GM19372 (cell line): ENCODE results near the gene USP32.
"Not testable (repeated sequence)": the region's sequence is repeated elsewhere in the genome, so short reads cannot be mapped to it uniquely, and the experiment has no call there.

Experiments used
- ATAC-seq: cut with Tn5 transposase; IDR thresholded peaks from one replicate; pipeline ENCODE4 v1.9.1; 2021; ENCODE audit warnings: mild to moderate bottlenecking, low read depth, moderate library complexity; ENCODE audit not compliant: unreplicated experiment

USP32 gene

DNA sequence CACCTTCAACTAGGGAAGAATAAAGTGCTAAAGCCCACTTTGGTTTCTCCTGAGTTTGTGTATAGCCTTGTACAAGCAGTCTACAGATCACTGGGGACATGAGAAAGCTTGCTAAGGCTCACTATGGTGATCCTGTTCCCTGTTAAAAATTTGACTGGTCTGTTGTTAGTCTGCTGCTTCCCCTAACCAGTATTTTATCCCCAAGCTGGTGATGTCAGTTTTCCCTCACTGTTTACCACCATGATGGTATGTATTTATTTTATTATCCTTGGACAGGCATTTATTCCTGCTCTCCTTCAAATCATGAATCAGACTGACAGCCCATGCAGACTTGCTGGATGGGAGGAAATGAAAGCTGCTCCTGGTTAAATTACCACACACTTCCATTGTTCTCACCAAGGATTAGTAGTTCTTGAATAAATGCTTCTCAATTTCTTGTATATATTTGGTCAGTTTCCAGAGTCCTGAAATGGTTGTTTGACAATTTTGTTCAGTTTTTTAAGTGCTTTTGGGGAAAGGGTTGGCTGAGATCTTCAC is 142.6 kb downstream of the USP32 start:
- ATAC-seq = no peak

DNA sequence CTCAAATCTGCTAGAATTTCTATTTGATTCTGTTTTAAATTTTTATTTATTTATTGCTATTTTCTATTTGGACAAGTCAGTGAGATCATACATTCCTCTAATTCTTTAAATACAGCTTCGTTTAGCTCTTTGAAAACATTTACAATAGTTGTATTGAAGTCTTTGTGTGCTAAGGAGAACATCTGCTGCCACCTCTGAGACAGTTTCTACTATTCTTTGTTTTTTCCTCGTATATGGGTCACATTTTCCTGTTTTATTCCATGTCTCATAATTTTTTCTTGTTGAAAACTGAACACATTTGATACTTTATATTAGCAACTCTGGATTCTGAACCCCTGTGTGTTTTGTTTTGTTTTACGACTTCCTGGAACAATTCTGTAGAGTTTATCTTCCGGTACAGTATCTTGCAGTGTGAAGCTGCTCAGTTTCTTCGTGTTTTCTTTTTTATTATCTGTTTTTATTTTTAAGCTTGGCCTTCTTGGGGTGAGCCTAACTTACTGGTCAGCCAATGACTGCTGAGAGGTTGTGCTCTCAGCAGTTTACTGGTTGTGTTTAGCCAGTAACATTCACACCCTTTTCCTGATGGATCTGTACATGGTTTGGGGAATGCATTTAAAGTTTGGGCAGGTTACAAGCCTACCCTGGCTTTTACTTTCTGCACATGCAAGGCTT is 143.2 kb downstream of the USP32 start:
- ATAC-seq = no peak

DNA sequence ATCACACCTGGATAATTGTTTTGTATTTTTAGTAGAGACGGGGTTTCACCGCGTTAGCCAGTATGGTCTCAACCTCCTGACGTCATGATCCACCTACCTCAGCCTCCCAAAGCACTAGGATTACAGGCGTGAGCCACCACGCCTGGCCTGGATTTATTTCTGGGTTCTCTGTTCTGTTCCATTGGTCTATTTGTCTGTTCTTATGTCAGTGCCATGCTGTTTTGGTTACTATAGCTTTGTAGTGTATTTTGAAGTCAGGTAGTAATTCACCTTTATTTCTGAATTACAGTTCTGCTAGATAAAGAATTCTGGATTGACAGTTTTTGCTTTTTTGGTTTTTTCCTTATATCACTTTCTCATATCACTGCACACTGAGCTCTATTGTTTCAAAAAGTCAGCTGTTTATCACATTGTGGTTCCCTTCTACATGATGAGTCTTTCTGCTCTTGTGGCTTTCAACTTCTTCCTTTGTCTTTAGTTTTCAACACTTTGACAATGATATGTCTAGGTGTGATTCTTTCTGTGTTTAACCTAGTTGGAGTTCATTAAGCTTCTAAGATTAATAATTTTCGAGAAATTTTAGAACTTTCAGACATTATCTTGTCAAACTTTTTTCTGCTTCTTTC is 144.0 kb downstream of the USP32 start:
- no peak for ATAC-seq

DNA sequence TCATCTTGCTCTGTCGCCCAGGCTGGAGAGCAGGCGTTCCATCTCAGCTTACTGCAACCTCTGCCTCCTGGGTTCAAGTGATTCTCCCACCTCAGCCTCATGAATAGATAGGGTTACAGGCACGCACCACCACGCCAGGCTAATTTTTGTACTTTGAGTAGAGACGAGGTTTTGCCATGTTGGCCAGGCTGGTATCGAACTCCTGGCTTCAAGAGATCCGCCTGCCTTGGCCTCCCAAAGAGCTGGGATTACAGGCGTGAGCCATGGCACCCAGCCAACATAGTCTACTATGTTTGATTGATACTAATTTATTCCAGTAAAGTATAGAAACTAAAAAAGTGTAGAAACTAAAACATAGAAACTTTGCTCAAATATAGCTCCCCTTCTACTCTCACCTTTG is 147.3 kb downstream of the USP32 start:
- ATAC-seq = no peak

DNA sequence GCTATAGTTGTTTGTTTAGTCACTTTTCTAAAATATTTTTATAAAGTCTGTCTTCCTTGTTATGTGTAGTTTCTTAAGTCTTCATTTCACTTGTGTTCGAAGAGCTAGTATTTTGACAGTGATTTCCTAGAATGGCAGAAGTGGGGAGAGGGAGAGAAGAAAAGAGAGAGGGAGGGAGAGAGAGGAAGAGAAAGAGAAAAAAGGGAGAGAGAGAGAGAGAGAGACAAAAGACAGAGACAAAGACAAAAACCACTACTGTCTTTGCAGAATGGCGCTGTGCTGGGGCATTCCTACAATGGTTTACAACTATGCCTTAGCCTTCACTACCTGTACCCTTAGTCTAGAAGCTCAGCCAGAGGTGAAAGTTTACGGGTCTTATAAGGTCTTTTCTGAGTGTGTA is 151.6 kb downstream of the USP32 start:
- no peak for ATAC-seq

DNA sequence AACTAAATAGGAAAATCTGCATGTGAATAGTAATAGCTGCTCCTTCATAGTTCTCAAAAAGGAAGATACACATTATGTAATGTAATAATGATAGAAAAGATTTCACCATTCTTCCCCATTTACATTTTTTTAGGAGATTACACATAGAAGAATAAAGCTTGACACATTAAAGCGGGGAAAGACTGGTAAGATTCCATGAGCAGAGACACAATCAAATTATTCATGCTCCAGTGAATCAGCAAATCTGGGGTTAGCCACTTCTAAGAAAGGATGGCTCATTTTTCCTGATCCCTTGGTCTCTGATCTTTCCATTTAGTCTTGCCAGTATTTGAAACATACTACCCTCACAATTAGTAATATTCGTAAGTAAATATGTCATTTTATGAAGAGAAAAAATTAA is 160.2 kb downstream of the USP32 start:
- ATAC-seq = no peak

DNA sequence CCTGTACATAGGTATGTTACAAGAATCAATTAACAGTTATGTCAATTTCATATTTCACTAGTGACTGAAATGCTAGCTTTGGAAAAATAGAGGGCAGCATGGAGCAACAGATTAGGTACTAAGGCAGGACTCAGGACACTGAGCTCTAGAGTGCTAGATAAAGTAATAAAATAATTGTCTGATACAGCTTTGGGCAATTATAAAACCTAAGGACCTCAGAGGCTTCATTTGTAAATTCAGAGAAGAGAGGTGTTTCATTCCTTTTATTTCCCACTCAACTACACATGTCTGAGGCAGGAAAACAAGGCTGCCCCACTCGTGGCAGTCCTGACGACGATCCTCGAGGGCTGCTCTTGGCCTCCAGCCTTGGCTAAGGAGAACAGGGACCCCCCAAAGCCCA is 160.7 kb downstream of the USP32 start:
- ATAC-seq = no peak

- no peak for ATAC-seq
Measured at GRCh38 chr17:60230358-60230757, 161.6 kb downstream of the USP32 start.

DNA sequence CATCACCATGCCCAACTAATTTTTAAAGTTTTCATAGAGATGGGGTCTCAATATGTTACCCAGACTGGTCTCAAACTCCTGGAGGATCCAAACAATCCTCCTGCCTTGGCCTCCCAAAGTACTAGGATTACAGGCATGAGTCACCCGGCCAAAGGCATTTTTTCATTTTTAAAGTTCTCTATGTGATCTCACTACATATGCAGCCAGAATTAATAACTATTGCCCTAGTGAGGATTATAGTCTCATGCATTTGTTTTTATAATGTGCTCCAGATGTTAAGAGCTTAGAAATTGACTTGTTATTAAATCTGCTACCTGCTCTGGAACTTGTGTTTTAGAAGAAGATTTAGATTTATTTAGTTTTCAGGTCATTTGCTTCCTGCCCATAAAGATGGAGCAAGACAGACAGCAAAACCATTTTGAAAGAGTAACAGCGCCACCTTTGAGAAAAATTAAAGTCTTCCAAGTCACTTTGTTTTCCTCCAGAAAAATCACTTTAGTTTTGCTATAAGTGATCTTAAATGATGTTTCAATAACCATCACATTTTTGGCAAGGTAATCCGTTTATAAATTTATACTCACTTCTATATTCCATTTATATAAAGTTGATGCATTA is 162.6 kb downstream of the USP32 start:
- no peak for ATAC-seq

GRCh38 chr17:60227276-60227675 is 164.7 kb downstream of the USP32 start:
- not testable (repeated sequence) for ATAC-seq

DNA sequence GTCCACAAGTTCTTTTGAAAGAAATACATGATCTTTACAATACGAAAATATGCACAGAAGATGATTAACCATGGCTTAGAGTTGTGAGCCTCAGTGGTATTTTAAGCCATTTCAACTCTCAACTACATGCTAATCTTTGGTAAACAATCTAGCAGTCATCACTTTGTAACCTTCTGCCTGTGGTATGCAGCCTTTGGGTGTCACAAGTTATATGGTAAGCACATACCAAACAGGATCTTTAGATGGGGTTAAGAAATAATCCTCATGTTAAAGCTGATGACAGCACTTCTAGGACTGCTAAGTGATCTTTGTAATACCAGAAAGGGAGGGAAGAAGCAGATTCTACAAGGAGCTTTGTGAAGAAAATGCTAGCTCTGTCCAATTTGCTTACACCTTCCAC is 167.9 kb downstream of the USP32 start:
- ATAC-seq = no peak

DNA sequence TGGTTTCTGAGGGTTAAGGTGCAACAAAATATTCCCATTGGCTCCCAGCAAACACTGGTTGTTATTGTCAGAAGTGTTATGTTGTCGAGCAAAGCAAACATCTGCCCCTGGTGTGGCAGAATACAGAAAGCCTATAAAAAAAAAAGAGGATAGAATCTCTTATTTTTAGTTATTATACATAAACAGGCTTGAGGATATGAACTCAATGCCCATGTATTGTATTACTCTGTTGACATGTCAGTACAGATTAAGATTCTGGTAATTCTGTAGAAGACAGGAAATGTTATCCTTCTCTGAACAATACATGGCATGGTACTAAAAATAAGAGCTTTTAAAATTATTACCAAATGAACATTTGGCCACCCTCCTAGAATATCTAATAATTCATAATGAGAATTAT is 168.5 kb downstream of the USP32 start:
- ATAC-seq = no peak

DNA sequence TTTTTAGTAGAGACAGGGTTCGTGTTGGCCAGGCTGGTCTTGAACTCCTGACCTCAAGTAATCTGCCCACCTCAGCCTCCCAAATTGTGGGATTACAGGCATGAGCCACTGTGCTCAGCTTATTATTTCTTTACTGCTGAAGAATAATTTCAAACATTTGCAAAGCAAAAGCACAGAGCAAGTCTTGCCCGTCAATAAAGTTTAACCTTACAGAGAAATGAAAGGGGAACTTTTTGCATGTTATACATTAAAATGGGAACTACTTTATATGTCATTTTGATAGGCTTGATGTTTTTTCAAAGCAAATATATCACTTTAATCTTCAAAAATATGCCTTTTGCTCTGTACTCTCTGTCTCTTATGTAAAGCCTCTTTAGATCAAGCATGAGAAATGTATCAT is 173.2 kb downstream of the USP32 start:
- not testable (repeated sequence) for ATAC-seq

GRCh38 chr17:60215895-60216294 is 176.0 kb downstream of the USP32 start:
- not testable (repeated sequence) for ATAC-seq

GRCh38 chr17:60211282-60211681 is 180.7 kb downstream of the USP32 start:
- not testable (repeated sequence) for ATAC-seq

DNA sequence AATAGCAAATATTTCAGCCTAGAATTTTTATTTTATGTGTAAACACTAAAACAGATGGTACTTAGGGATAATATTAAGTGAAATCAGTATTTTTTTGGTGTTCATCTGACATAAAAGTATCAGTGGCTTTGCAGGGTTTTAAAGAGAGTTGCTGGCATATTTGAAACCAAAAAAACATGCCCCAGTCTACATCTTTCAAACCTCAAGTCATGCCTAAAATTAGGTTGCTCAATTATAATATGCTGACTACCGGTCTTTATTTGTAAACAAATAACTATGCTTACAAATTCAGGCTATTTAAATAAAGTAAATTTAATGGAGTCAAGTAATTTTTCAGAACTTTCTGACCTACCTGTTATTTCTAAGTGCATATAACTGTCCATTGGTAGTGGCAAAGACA is 183.6 kb downstream of the USP32 start:
- not testable (repeated sequence) for ATAC-seq

DNA sequence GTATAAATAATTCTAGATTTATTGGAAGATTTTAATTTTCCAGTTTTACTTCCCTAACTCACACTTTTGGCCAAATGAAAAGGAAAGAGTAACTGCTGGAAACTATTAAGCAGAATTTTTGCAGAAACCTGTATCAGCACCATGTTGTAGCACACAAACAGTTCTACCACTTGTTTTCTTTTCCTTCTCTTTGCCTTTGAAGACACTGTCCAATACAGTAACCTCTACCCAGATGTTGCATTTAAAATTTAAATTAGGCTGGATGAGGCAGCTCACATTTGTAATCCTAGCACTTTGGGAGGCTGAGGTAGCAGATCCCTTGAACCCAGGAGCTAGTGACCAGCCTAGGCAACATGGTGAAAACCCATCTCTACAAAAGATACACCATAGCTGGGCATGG is 186.2 kb downstream of the USP32 start:
- ATAC-seq = not testable (repeated sequence)

DNA sequence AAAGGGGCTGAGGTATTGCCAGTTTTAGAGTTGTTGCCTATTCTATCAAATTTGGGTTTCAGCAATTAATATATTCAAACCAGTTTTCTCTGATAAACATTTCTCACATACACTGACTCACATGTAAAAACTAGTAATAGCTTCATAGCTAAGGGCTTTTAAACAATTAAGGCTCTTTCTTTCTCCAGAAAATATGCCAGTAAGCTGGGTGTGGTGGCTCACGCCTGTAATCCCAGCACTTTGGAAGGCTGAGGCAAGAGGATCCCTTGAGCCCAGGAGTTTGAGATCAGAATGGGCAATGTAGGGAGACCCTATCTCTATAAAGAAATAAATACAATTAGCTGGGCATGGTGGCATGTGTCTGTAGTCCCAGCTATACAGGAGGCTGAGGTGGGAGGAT is 193.3 kb downstream of the USP32 start:
- not testable (repeated sequence) for ATAC-seq

DNA sequence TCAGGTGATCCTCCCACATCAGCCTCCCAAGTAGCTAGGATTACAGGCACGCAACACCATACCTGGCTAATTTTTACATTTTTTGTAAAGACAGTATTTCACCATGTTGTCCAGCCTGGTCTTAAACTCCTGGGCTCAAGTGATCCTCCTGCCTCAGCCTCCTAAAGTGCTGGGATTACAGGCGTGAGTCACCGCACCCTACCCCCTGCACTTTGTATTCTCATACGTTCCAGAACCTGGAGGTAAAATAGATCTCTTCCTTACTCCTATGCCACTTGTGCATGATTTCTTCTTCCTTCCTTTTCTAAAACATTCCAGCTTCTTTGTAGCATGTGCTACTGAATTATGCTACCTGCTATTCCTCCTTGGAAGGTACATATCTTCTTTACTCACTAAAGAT is 197.8 kb downstream of the USP32 start:
- ATAC-seq = not testable (repeated sequence)

GRCh38 chr17:60193482-60193881 is 198.5 kb downstream of the USP32 start:
- ATAC-seq = no peak

DNA sequence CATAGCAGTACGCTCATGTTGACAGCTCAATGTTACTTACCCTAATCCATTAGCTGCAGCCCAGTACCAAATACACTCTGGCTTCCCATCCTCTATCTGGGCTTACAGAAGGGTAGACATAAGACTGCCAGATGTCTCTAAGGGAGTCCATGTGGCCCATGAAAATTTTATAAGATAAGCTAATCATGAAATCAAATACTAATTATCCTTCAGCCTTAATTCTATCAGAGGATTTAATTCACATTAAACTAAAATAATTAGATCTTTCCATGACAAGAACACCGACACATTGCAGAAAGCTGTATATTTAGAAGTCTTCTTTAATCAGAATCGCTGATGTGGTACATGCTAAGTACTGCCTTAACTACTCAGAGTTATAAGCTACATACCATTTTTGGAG is 198.9 kb downstream of the USP32 start:
- ATAC-seq = not testable (repeated sequence)

- not testable (repeated sequence) for ATAC-seq
Measured at GRCh38 chr17:60190032-60190431, 201.9 kb downstream of the USP32 start.
